ENCODE measurements around the gene PAPPA2.
"Not testable (repeated sequence)": the region's sequence is repeated elsewhere in the genome, so short reads cannot be mapped to it uniquely, and the experiment has no call there.

Gene PAPPA2

DNA sequence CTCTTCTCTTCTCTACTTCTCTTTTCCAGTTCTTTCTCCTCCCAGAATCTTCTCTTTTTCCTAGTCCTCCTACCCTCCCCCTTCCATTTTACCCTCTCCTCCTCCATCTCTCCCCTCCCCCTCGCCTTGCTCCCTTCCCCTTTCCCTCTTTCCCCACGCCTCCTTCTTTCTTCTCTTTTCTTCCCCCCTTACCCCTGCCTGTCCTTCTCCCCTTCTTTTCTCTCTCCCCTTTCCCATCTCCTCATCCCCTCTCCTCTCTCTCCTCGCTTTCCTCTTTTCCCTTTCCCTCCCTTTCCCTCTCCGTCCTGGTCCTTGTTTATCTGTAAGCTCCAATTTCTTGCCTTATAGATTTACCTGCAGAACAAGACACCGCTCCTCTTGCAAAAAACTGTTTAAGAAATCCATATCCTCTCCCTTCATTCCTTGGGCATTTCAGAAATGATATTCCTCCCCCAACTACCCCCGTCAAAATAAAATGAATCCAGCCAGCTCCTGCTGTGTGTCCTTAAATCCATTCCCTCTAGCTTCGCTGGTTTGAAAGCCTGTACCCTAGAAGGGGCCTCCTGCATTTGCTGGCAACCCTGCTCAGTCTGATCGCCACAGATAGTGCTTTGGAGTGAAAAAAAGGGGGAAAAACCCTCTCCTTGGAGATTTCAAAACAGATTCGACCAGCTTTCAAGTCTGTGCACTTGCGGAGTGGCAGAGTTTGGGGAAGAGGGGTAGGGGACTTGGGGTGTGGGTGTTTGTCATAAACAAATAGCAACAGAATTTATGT, 89.4 kb downstream of the PAPPA2 start:
- DNase-seq (ENCODE audit: low spot score), result no peak

DNA sequence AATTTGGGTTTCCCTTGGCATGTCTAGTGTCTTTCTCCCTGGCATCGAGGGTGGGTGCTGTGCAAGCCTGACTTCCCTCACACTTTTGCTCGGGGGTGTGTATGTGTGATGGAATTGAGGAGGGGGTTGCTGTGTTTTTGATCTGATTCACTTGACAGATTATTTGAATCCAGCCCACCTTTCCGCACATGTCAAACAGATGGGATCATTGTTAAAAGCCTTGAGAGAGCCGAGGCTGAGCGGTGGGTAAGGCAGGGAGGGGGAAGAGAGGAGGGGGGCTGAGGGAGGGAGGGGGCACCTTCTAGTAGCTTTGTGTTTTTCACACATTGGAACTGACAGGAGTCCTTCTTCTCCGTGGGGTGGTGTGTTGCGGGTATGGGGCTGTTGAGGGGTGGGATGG, 90.0 kb downstream of the PAPPA2 start:
- no peak for DNase-seq (ENCODE audit: low spot score)

DNA sequence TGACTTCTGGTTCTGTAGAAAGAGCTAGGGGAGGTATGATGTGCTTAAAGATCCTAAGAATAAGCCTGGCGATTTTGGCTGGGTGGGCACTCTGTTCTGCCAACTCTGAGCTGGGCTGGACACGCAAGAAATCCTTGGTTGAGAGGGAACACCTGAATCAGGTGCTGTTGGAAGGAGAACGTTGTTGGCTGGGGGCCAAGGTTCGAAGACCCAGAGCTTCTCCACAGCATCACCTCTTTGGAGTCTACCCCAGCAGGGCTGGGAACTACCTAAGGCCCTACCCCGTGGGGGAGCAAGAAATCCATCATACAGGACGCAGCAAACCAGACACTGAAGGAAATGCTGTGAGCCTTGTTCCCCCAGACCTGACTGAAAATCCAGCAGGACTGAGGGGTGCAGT, 93.3 kb downstream of the PAPPA2 start:
- no peak for DNase-seq (ENCODE audit: low spot score)

DNA sequence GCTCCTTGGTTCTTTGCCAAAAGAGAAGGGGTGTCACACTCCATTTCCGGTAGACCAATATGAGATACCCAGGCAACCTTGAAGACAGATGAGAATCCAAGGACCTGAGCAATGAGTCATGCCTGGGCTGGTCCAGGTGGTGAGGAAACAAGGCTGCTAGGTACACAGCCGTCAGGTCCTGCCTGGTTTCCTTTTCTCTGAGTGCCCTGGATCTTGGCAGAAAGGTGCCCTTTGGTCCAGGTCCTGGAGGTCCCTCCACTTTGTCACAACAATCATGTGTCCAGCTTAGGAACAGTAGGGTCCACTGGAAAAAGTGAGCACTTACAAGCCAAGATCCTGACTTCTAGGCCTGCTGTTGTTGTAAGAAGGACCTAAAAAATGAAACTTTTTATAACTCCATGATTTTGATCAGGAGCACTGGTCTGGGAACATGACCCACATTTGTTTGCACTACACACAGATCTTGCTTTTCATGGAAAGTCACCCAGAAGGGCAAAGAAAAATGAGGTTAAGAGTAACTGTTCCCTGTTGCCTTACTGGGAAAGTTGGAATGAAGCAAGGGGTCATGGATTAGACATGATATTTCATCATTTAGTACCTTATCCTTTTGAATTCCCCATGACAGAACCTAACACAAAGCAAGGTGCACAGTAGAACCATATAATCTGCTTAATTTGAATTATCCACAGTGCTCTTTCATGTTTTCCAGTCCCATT, 94.7 kb downstream of the PAPPA2 start:
- no peak for DNase-seq (ENCODE audit: low spot score)

DNA sequence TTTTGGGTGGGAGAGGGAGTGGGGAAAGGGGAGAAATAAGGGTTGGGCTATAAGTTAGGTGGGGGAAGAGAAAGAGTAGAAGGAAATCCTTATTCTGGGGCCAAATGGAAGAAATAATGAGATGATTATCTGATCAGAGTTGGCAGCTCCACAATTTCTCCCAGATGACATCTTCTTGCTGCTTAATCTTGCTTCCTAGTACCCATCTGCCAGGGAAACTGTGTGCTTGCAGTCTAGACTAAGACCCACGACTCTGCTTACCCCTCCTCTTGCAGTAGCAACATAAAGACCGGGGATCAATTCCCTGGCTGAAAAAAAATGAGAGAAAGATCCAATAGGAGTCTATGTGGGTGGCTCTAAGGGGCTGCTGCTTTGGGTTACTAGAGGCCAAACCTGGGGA, 95.6 kb downstream of the PAPPA2 start:
- no peak for DNase-seq (ENCODE audit: low spot score)

DNA sequence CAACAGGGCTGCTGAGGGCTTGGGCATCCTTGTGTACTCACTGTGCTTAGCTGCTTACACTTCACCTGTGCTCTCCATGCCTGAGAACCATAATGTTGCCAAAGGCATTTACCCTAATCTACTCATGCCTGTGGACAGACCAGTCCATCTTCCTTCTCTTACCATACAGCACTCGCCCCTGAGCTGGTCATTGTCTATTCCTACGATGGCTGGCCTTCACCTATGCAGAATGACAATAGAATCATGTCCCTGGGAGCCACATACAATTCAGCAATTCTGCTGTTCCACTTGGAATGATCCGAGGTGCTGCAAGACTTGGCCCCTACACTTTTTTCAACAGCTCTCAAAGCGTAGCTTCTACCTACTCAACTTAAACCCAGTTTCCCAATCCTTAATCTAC, 96.5 kb downstream of the PAPPA2 start:
- DNase-seq (ENCODE audit: low spot score), result no peak

DNA sequence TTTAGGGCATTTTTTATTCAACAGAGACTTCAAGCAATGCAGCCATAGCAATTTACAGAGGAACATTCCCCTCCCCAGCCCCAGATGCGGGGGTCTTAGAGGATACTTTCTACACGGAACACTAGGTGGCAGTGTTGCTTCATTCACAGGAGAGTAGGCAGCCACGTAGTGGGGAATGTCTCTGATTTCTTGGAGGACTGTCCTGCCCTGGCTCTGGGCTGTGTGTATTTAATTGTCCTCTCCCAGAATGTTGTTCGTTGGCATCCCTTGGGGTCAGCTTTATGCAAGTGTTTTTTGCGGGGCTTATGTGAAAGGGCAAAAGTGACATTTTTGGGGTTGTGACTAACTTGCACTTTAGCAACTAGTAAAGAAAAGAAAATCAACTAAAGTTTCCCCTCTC, 96.9 kb downstream of the PAPPA2 start:
- peak; percentile 89 for DNase-seq (ENCODE audit: low spot score)

DNA sequence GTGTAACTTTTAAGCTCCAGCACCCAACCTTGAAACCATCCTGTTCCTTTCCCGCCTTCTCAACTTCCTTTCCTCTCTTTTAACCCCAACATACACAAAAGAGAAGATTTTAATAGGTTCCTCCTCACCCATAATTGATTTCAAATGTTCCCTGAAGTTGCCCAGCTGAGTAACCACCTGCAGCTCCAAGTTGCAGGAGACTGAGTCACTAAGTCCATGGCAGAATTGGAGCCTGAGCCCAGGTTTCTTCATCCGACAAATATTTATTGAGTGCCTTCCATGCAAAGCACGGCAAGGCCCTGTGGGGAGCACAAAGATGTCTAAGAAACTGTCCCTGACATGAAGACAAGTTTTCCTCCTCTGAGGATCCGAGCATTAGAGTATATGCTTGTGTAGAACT, 97.7 kb downstream of the PAPPA2 start:
- DNase-seq (ENCODE audit: low spot score), result peak; percentile 51

DNA sequence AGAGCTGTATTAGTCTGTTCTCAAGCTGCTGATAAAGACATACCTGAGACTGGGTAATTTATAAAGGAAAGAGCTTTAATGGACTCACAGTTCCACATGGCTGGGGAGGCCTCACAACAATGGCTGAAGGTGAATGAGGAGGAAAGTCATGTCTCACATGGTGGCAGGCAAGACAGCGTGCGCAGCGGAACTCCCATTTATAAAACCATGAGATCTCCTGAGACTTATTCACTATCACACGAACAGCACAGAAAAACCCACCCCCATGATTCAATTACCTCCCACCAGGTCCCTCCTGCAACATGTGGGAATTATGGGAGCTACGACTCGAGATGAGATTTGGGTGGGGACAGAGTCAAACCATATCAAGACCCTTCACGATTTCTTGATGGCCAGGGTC, 98.8 kb downstream of the PAPPA2 start:
- DNase-seq (ENCODE audit: low spot score), result not testable (repeated sequence)

DNA sequence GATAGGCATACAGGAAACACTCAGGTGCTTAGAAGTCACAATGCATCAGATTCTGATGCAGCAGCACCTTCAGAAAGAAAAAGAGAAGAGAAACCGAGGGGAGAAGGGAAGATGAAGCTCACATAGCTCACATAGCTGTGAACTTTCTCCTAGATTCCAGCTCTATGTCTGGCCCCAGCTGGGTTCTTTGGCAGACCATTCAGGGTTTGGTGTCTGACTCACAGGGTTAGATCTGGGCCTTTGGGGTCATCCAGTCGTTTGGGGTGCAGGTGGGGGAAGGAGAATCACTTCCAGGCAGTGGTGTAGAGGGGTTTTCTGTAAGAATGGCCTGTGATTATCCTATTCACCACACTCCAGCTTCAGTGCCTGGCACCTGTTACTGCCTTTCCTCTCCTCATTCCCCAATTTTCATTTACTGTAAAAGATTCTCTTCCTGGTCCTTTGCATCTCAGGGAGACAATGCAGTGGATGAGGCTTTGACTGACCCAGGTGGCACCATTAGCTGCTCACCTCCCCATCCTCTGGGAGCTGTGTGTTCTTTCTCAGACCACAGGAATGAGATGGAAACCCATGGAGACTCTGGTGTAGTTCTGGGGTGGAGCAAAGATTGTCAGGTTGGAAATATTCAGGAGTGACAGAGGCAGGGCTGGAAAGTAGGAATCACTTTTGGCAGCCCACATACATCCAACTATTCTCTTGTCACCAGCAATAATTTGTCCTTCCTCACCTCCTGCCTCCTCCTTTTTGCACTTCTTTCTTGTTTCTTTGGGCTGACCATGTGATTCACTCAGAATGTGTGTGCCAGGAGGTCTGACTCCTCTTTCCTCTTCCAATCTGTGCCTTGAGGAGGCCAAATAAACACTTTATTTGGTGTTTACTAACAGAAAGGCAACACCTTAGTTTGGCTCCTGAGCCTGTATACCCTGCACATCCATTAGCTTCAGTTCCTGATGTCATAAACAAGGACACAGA, 103.3 kb downstream of the PAPPA2 start:
- DNase-seq (ENCODE audit: low spot score), result peak; percentile 51

DNA sequence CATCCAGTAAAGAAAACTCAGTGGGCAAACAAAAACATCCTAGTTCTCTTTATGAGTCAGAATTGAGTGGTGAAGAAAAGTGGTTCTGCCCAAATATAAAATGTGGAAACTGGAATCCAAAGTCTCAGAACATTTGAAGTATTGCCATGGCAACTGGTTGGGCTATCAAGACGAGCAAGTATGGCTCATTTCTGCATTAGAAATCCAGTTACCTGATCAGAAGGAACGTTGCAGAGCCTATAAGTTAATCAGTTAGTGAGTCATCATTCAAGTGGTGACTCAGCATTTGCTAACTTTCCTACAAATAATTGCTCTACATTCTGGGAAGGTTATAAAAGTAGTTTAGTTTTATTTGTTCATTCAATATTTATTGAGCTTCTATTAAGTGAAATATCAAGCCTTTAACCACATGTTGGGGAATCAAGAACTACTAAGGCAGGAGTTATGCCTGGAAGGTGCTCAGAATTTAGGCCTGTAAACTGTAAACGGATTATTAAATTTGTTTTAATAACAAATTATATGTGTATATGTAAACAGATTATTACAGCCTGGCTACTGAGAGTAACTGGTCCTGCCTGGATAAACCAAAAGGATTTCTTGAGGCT, 104.3 kb downstream of the PAPPA2 start:
- DNase-seq (ENCODE audit: low spot score), result peak; percentile 59

DNA sequence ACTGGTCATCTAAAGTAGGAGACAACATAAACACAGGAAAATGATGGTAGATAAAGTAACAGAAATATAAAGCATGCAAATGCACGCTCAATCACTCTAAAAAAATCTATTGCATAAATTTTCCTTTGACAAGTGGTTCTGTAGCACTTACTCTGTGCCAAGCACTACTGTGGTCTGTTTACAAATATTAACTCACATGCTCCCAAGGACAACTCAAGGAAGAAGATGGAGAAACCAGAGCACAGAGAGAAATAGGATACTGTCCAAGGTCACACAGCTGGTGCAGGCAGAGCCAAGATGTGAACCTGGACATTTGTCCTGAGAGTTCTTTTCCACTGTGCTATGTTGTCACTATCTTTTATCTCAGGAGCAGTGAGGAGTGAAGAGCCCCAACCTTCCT, 105.2 kb downstream of the PAPPA2 start:
- DNase-seq (ENCODE audit: low spot score), result no peak

DNA sequence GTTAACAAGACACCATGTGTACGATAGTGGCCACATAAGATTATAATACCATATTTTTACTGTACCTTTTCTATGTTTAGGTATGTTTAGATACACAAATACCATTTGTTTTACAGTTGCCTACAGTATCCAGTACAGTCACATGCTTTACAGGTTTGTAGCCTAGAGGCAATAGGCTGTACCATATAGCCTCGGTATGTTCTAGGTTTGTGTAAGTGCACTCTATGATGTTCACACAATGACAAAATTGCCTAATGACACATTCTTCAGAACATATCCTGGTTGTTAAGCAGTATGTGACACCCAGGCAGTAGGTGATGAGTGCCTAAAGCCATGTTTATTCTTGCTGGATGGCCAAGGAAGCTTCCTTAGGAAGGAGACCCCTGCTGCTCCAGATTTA, 111.8 kb downstream of the PAPPA2 start:
- DNase-seq (ENCODE audit: low spot score), result no peak

DNA sequence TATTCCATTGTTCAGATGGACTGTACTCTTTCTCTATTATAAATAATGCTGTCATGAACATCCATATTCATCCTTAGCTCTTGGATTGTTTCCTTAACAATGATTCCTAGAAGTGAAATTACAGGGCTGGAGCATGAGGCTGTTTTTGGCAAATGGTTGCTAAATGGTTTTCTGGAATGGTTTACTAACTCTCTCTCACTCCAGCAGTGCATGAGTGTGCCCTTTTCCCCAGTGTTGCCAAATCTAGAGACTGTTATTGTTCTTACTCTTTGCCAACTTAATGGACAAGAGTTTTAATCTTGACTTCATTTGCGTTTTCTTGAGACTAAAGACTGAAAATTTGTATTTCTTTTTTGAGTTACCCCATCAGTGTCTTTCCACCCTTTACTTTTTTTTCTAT, 113.0 kb downstream of the PAPPA2 start:
- DNase-seq (ENCODE audit: low spot score), result no peak

DNA sequence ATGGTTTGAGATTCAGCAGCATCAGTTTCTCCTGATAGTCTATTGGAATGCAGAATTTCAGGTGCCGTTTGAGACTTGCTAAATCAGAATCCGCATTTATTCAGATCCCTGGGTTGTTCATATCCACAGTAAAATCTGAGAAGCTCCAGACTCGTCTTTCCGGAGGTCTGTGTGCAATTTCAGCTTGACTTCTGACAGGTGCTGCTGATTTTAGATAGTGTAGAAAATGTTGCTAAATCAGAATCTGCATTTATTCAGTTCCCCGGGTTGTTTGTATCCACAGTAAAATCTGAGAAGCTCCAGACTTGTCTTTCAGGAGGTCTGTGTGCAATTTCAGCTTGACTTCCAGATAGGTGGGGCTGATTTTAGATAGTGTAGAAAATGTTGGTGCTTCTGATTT, 113.7 kb downstream of the PAPPA2 start:
- no peak for DNase-seq (ENCODE audit: low spot score)

DNA sequence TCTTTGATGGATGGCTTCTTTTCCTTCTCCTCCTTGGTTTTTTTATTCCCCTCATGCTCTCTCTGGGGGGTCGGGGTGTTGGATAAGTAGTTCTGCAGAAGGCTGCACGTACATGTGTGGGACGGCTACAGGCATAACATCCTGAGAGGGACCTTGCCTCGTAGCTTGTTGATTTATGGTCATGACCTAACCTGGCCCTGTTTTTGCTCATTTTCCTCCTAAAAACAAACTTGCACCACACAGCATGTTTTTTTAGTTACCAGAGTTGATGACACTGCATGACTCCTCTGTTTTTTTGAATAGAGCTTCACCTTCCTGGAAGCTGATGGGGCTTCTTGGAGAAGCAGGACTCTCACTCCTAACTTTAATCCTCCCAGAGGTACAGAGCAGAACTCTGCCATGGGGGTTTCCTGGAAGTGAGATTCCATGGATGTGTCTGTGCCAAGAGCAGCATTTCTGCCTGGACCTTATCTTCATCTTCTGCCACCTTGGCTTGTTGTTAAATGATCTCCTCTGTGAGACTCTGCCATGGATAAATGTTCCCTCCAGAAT, 114.7 kb downstream of the PAPPA2 start:
- DNase-seq (ENCODE audit: low spot score), result no peak

DNA sequence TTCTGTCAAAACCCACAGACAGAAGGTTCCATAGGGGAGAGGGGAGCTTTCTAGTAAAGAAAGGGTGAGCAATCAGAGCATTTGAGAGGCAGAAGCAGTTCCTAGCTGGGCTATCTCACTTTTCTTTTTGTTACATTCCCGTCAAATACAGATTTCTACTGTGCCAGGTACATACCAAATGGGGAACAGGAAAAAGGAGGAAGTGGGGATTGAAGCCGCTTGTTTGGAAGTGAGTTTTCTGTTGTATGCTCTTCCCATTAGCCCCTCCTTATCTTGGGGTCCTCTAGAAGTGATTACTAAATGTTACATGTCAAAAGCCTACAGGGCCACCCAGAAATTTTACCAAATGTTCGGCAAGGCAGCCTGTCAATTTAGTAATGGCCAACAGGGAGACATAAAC, 116.1 kb downstream of the PAPPA2 start:
- DNase-seq (ENCODE audit: low spot score), result no peak

DNA sequence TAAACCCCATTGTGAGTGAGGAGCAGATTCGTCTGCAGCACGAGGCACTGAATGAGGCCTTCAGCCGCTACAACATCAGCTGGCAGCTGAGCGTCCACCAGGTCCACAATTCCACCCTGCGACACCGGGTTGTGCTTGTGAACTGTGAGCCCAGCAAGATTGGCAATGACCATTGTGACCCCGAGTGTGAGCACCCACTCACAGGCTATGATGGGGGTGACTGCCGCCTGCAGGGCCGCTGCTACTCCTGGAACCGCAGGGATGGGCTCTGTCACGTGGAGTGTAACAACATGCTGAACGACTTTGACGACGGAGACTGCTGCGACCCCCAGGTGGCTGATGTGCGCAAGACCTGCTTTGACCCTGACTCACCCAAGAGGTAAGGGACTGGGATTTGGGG, 132.2 kb downstream of the PAPPA2 start:
- DNase-seq (ENCODE audit: low spot score), result no peak

DNA sequence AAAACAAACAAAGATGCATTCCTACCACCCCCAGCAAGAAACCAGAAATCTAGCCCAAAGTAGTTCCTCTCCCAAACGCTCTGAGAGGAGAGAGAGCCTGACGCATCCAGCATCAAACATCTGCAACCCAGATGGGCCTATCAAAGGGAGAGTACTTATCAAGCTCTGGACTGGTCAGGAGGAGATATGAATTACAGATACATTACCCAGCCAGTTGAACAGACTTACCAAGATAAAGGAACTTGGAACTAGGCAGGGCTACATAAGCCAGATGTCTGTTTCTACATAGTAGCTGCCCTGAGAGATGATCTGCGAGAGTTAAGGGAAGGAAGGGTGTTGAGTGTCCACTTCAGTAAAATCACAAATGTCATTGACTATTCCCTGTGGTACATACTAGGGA, 138.4 kb downstream of the PAPPA2 start:
- peak; percentile 39 for DNase-seq (ENCODE audit: low spot score)

DNA sequence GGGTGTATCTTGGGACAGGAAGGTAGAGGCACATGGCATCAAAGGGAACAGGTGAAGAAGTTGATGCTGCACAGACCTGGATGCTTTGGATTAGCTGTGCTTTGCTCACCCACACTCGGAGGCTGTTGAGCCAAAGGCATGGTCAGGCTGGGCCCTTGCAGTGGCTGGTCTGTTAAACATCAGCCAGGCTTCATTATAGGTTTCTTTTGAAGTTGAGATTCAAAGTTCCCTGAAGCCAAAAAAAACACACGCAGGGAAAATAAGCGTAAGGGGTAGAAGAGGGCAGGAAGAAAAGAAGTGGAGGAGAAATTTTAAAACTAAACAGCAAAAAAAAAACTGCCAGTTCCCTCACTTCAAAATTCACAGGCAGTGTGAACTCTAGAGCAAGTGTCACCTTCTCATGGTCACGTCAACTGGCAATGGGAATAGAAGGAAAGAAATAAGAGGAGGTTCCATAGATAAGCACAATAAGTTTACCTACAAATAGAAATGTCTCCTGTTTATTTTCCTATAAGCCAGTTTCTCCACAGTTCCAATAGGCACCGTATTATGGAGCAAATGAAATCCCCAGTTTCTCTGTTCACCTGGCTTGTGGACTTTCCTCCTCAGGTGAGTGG, 139.5 kb downstream of the PAPPA2 start:
- DNase-seq (ENCODE audit: low spot score), result no peak

DNA sequence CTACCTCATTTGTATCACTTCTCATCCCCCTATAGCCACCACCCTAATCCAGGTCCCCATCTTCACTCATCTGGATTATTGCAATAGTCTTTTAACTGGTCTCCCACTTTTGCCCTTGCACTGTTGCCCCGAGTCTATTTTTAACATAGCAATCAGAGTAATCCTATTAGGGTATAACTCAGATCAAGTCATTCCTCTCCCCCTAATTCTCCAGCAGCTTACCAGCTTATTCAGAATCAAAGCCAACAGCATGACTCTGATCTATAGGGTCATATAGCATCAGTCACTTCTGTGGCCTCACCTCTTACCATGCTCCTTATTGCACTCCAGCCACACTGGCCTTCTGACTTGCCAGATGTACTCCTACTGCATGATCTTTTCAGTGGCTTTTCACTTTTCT, 140.7 kb downstream of the PAPPA2 start:
- no peak for DNase-seq (ENCODE audit: low spot score)
